Heart left ventricle (tissue), 13 donors: ENCODE measurements around the gene BAIAP2.

Experiments
- POLR2A ChIP-seq, 2 donors: fragments of 450-650 bp; IDR thresholded peaks; one replicate each; pipeline ENCODE4 v1.6.1; 2017; ENCODE audit warnings: antibody characterized with exemption in 2 of 2, mild to moderate bottlenecking in 2 of 2, moderate library complexity in 2 of 2
- TF ChIP-seq, protein P1 (sequence below), 12 donors: fragments of 200-600 bp; sonication (generic) in 4 of 12; IDR thresholded peaks; one replicate each; pipeline versions ENCODE4 v1.5.0 to v1.8.0; 2018 to 2022; ENCODE audit warnings: antibody characterized with exemption in 12 of 12, mild to moderate bottlenecking in 5 of 12
- donor health status: ischemic (EF 13 %, LVEDD 7.1; RV severe dilation, severe dysfunction).
- donor health status: DM: no; HTN: yes; CAD: no.
- donor health status: DM: no; HTN: no; CAD: no.
- donor health status: ischemic (EF 25% LVEDD 6.9; RV normal size, moderate dysfunction).
- donor health status: ischemic (EF 25% LVEDD 5.7; RV mildly dilated, moderate dysfunction).
- donor health status: ischemic (EF 35%, LVEDD 5.7; RV mildly dilated, moderate dysfunction).
- donor health status: nonischemic (EF 11% LVEDD 7.7; RV severe dilation, severe dysfunction).
- donor health status: DM: yes; HTN: yes; CAD: no.
- donor health status: PGD.
- donor health status: ischemic (EF 29% LVEDD 5.4; RV normal size, mild dysfunction).
- donor health status: nonischemic (EF 23%, LVEDD 6.1; RV moderate dilation, normal function).

- TF ChIP-seq, protein P1, sequence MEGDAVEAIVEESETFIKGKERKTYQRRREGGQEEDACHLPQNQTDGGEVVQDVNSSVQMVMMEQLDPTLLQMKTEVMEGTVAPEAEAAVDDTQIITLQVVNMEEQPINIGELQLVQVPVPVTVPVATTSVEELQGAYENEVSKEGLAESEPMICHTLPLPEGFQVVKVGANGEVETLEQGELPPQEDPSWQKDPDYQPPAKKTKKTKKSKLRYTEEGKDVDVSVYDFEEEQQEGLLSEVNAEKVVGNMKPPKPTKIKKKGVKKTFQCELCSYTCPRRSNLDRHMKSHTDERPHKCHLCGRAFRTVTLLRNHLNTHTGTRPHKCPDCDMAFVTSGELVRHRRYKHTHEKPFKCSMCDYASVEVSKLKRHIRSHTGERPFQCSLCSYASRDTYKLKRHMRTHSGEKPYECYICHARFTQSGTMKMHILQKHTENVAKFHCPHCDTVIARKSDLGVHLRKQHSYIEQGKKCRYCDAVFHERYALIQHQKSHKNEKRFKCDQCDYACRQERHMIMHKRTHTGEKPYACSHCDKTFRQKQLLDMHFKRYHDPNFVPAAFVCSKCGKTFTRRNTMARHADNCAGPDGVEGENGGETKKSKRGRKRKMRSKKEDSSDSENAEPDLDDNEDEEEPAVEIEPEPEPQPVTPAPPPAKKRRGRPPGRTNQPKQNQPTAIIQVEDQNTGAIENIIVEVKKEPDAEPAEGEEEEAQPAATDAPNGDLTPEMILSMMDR (IDR thresholded peaks at IDR 0.05): no peak
- no peak for TF ChIP-seq POLR2A (IDR thresholded peaks at IDR 0.05)
Measured at GRCh38 chr17:81152288-81152828, 117.4 kb downstream of the BAIAP2 start.
